Measurements from ENCODE around the gene PPP6C.

The PPP6C gene

GRCh38 chr9:125110464-125110863, 79.1 kb downstream of the PPP6C start:
- TF ChIP-seq FOXM1 (IDR thresholded peaks at IDR 0.05; ENCODE audit: borderline replicate concordance, low read depth), result no peak
- no peak for TF ChIP-seq RAD21 (IDR thresholded peaks at IDR 0.05; ENCODE audit: low read depth)
- TF ChIP-seq NFIC (IDR thresholded peaks at IDR 0.05), result no peak

- TF ChIP-seq USF1 (IDR thresholded peaks at IDR 0.05), result no peak
- no peak for TF ChIP-seq MAX (IDR thresholded peaks at IDR 0.05)
- no peak for TF ChIP-seq TEAD4 (IDR thresholded peaks at IDR 0.05)
- no peak for TF ChIP-seq ZBTB7A (IDR thresholded peaks at IDR 0.05; ENCODE audit: low read depth)
- no peak for TF ChIP-seq EP300 (IDR thresholded peaks at IDR 0.05; ENCODE audit: borderline replicate concordance)
- no peak for TF ChIP-seq NFIC (IDR thresholded peaks at IDR 0.05)
- TF ChIP-seq EGR1 (IDR thresholded peaks at IDR 0.05), result no peak
- TF ChIP-seq, protein P1, sequence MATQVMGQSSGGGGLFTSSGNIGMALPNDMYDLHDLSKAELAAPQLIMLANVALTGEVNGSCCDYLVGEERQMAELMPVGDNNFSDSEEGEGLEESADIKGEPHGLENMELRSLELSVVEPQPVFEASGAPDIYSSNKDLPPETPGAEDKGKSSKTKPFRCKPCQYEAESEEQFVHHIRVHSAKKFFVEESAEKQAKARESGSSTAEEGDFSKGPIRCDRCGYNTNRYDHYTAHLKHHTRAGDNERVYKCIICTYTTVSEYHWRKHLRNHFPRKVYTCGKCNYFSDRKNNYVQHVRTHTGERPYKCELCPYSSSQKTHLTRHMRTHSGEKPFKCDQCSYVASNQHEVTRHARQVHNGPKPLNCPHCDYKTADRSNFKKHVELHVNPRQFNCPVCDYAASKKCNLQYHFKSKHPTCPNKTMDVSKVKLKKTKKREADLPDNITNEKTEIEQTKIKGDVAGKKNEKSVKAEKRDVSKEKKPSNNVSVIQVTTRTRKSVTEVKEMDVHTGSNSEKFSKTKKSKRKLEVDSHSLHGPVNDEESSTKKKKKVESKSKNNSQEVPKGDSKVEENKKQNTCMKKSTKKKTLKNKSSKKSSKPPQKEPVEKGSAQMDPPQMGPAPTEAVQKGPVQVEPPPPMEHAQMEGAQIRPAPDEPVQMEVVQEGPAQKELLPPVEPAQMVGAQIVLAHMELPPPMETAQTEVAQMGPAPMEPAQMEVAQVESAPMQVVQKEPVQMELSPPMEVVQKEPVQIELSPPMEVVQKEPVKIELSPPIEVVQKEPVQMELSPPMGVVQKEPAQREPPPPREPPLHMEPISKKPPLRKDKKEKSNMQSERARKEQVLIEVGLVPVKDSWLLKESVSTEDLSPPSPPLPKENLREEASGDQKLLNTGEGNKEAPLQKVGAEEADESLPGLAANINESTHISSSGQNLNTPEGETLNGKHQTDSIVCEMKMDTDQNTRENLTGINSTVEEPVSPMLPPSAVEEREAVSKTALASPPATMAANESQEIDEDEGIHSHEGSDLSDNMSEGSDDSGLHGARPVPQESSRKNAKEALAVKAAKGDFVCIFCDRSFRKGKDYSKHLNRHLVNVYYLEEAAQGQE (IDR thresholded peaks at IDR 0.05; ENCODE audit: low read depth), result no peak
- no peak for TF ChIP-seq TAF1 (IDR thresholded peaks at IDR 0.05; ENCODE audit: low read depth)
- TF ChIP-seq CREB1 (IDR thresholded peaks at IDR 0.05; ENCODE audit: low read depth), result no peak
- no peak for TF ChIP-seq YY1 (IDR thresholded peaks at IDR 0.05; ENCODE audit: low read depth)
- TF ChIP-seq FOXM1 (IDR thresholded peaks at IDR 0.05; ENCODE audit: borderline replicate concordance, low read depth), result no peak
- TF ChIP-seq TCF12 (IDR thresholded peaks at IDR 0.05; ENCODE audit: low read depth), result no peak
- no peak for TF ChIP-seq CEBPB (IDR thresholded peaks at IDR 0.05)
- no peak for TF ChIP-seq RAD21 (IDR thresholded peaks at IDR 0.05; ENCODE audit: low read depth)
Observed at GRCh38 chr9:125106285-125106893, 83.2 kb downstream of the PPP6C start.

DNA sequence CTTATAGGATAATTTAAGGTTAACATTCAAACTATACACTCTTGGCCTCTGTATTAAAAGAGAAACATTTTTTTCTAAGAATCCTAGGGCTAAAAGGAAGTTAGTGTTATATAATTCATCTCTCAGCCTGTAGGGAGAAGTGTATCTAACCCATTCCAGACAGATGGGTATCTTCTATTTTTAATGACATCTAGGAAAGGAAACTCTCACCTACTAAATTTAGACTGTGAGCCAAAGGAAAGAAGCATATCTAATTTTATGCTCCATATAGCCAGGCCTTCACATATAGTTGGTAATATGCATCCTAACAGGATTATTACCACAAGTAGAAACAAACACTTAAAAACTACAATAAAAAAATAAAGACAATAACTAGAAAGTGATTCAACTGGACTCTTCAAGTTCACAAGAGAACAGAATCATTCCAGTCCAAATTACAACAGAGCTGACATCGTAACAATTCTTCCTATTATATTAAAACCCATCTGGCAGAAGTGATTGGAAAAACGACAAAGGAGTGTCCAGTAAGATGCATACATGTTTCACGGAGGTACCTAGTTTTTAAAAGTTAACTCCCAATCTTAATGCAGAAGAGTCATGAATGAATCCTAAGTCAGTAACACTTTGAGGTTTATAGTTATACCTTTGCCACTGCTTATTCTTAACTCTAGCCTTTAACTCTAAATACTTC, 85.7 kb downstream of the PPP6C start:
- TF ChIP-seq RAD21 (IDR thresholded peaks at IDR 0.05; ENCODE audit: low read depth) (no peak), YY1 (IDR thresholded peaks at IDR 0.05; ENCODE audit: low read depth) (no peak), TEAD4 (IDR thresholded peaks at IDR 0.05) (no peak), FOXM1 (IDR thresholded peaks at IDR 0.05; ENCODE audit: borderline replicate concordance, low read depth) (no peak), EGR1 (IDR thresholded peaks at IDR 0.05) (no peak), TCF12 (IDR thresholded peaks at IDR 0.05; ENCODE audit: low read depth) (no peak), EP300 (IDR thresholded peaks at IDR 0.05; ENCODE audit: borderline replicate concordance) (no peak), USF1 (IDR thresholded peaks at IDR 0.05) (no peak), MAX (IDR thresholded peaks at IDR 0.05) (no peak), TAF1 (IDR thresholded peaks at IDR 0.05; ENCODE audit: low read depth) (no peak), CREB1 (IDR thresholded peaks at IDR 0.05; ENCODE audit: low read depth) (no peak), ZBTB7A (IDR thresholded peaks at IDR 0.05; ENCODE audit: low read depth) (no peak), NFIC (IDR thresholded peaks at IDR 0.05) (no peak), CEBPB (IDR thresholded peaks at IDR 0.05) (no peak)
- TF ChIP-seq, protein P1 (IDR thresholded peaks at IDR 0.05; ENCODE audit: low read depth), result no peak

- TF ChIP-seq EP300 (IDR thresholded peaks at IDR 0.05; ENCODE audit: borderline replicate concordance), result no peak
- TF ChIP-seq TAF1 (IDR thresholded peaks at IDR 0.05; ENCODE audit: low read depth), result no peak
- TF ChIP-seq USF1 (IDR thresholded peaks at IDR 0.05), result no peak
- no peak for TF ChIP-seq FOXM1 (IDR thresholded peaks at IDR 0.05; ENCODE audit: borderline replicate concordance, low read depth)
- no peak for TF ChIP-seq TCF12 (IDR thresholded peaks at IDR 0.05; ENCODE audit: low read depth)
- TF ChIP-seq, protein P1 (IDR thresholded peaks at IDR 0.05; ENCODE audit: low read depth), result no peak
- TF ChIP-seq ZBTB7A (IDR thresholded peaks at IDR 0.05; ENCODE audit: low read depth), result no peak
- TF ChIP-seq MAX (IDR thresholded peaks at IDR 0.05), result no peak
Observed at GRCh38 chr9:125103021-125103420, 86.6 kb downstream of the PPP6C start.

Data from Ishikawa (cell line).